ENCODE data around the gene LRRC42.

DNA sequence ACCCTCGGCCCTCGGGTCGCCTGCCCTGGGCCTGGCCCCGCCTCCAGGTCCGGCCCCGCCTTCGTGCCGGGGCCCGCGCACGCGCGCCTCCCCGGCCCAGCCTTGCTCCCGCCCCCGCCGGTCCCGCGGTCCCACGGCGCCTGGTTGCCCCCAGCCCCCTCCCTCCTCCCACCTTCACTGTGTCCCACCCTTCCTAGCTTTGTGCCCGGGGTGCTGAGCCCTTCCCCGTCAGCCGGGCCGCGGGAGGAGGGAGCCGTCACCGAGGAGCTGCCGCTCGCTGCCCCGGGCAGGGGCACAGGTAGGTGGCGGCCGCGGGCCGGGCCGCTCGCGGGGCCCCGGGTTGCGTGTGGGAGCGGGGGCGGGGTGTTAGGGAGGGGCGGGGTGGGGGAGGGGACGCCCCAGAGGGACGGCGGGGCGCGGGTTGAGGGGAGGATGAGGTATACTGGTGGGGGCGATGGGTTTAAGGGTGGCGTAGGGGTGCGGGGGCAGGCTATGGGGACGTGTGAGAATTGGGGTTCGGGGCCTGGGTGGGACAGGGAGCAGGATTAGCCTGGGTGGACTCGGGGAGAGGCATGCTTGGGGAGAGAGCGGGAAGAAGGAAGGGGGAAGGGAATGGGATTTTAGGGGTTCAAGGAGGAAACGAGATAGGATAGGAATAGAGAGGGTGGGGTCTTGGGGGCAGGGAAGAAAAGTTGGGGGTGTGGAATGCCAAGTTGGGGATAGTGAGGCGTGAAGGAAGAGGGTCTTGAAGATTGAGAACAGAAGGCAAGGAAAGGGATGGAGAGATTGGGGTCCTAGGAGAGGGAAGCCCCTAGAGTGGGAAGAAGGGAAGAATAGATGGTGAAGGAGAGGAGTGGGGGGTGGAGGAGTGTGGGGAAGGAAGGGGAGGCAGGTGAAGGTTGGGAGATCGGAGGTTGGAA, at the start of gene LRRC42:
- TF ChIP-seq, protein P1, sequence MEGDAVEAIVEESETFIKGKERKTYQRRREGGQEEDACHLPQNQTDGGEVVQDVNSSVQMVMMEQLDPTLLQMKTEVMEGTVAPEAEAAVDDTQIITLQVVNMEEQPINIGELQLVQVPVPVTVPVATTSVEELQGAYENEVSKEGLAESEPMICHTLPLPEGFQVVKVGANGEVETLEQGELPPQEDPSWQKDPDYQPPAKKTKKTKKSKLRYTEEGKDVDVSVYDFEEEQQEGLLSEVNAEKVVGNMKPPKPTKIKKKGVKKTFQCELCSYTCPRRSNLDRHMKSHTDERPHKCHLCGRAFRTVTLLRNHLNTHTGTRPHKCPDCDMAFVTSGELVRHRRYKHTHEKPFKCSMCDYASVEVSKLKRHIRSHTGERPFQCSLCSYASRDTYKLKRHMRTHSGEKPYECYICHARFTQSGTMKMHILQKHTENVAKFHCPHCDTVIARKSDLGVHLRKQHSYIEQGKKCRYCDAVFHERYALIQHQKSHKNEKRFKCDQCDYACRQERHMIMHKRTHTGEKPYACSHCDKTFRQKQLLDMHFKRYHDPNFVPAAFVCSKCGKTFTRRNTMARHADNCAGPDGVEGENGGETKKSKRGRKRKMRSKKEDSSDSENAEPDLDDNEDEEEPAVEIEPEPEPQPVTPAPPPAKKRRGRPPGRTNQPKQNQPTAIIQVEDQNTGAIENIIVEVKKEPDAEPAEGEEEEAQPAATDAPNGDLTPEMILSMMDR (IDR thresholded peaks at IDR 0.05), result peak in 6 of 7 experiments; percentile 23 to 45 (median 34)
- TF ChIP-seq POLR2A (IDR thresholded peaks at IDR 0.05), result peak in 2 of 3 donors; percentile 22 to 38
